K562 treated with DMSO at 1 percent for 4 hours (cell line): ENCODE data around the gene KIF13A. TPM values are rescaled to one million over a fixed set of nuclear protein-coding genes. Genes with fewer than 3 reads are reported as not detected.

ENCODE experiments used
- total RNA-seq: library from RNA; unstranded; fragments of 300-600 nt; gene quantifications from 2 replicates; pipeline ENCODE4 v1.2.3, GENCODE V29; 2022; ENCODE audit not compliant: insufficient read depth

Gene KIF13A
- total RNA-seq, result 20.2 and 29.1 TPM in 2 replicates

DNA sequence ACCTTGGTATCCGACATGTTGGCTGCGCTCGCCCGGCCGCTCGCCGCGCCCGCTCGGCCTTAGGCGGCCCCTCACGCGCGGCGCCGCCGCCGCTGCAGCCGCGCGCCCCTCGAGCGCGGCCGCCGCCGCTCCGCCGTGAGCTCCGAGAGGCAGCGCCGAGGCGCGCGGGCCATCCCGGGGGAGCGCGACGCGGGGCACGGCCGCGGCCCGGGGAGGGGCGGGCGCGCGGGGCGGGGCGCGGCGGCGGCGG is at the start of gene KIF13A:
Gene KIF13A (minus strand): TSS at position 189 of the 250 bp plus-strand sequence. CDS start 172 bp downstream, at position 17.

Other genes with a start within 250 kb of the KIF13A start
- not detected in 2 replicates for gene NHLRC1, start 135.0 kb upstream of the KIF13A start, total RNA-seq
- gene TPMT, start 167.4 kb upstream of the KIF13A start, total RNA-seq, result 17.7 and 21.4 TPM in 2 replicates
- 28.2 and 28.3 TPM in 2 replicates for gene KDM1B, start 167.8 kb upstream of the KIF13A start, total RNA-seq